Measurements from ENCODE around the gene TMEM171.

Gene TMEM171

GRCh38 chr5:73120222-73121118 is at the start of gene TMEM171:
Gene TMEM171, plus strand, starts transcription at chr5:73120575. Its CDS starts 2,799 bp downstream, at chr5:73123374.
- no peak for DNase-seq (ENCODE audit: low read depth in 4 of 4, low spot score in 1 of 4)

- DNase-seq (ENCODE audit: low read depth in 4 of 4, low spot score in 1 of 4), result no peak
Observed at GRCh38 chr5:73081093-73081492, 39.3 kb upstream of the TMEM171 start.

- no peak for DNase-seq (ENCODE audit: low read depth in 4 of 4, low spot score in 1 of 4)
Observed at GRCh38 chr5:73088026-73088425, 32.3 kb upstream of the TMEM171 start.

- DNase-seq (ENCODE audit: low read depth in 4 of 4, low spot score in 1 of 4), result peak in 1 of 4 experiments; percentile 8
Observed at GRCh38 chr5:73093943-73094342, 26.4 kb upstream of the TMEM171 start.

- no peak for DNase-seq (ENCODE audit: low read depth in 4 of 4, low spot score in 1 of 4)
Observed at GRCh38 chr5:73094415-73094814, 26.0 kb upstream of the TMEM171 start.

GRCh38 chr5:73095564-73096238 is 24.7 kb upstream of the TMEM171 start:
- no peak for DNase-seq (ENCODE audit: low read depth in 4 of 4, low spot score in 1 of 4)

GRCh38 chr5:73096239-73096575 is 24.2 kb upstream of the TMEM171 start:
- no peak for DNase-seq (ENCODE audit: low read depth in 4 of 4, low spot score in 1 of 4)

GRCh38 chr5:73097740-73098139 is 22.6 kb upstream of the TMEM171 start:
- DNase-seq (ENCODE audit: low read depth in 4 of 4, low spot score in 1 of 4), result no peak

GRCh38 chr5:73100109-73100508 is 20.3 kb upstream of the TMEM171 start:
- DNase-seq (ENCODE audit: low read depth in 4 of 4, low spot score in 1 of 4), result no peak

- DNase-seq (ENCODE audit: low read depth in 4 of 4, low spot score in 1 of 4), result no peak
Observed at GRCh38 chr5:73103870-73104299, 16.5 kb upstream of the TMEM171 start.

GRCh38 chr5:73104326-73104725 is 16.0 kb upstream of the TMEM171 start:
- DNase-seq (ENCODE audit: low read depth in 4 of 4, low spot score in 1 of 4), result no peak

- no peak for DNase-seq (ENCODE audit: low read depth in 4 of 4, low spot score in 1 of 4)
Observed at GRCh38 chr5:73106335-73106734, 14.0 kb upstream of the TMEM171 start.

GRCh38 chr5:73110190-73110589 is 10.2 kb upstream of the TMEM171 start:
- DNase-seq (ENCODE audit: low read depth in 4 of 4, low spot score in 1 of 4), result no peak

- no peak for DNase-seq (ENCODE audit: low read depth in 4 of 4, low spot score in 1 of 4)
Observed at GRCh38 chr5:73111536-73111935, 8.8 kb upstream of the TMEM171 start.

GRCh38 chr5:73112359-73112758 is 8.0 kb upstream of the TMEM171 start:
- no peak for DNase-seq (ENCODE audit: low read depth in 4 of 4, low spot score in 1 of 4)

GRCh38 chr5:73114044-73114688 is 6.2 kb upstream of the TMEM171 start:
- DNase-seq (ENCODE audit: low read depth in 4 of 4, low spot score in 1 of 4), result no peak

- no peak for DNase-seq (ENCODE audit: low read depth in 4 of 4, low spot score in 1 of 4)
Observed at GRCh38 chr5:73115399-73116051, 4.8 kb upstream of the TMEM171 start.

GRCh38 chr5:73116506-73116905 is 3.9 kb upstream of the TMEM171 start:
- DNase-seq (ENCODE audit: low read depth in 4 of 4, low spot score in 1 of 4), result no peak

- DNase-seq (ENCODE audit: low read depth in 4 of 4, low spot score in 1 of 4), result no peak
Observed at GRCh38 chr5:73117088-73117740, 3.2 kb upstream of the TMEM171 start.

- DNase-seq (ENCODE audit: low read depth in 4 of 4, low spot score in 1 of 4), result no peak
Observed at GRCh38 chr5:73118391-73118973, 1.9 kb upstream of the TMEM171 start.

Data from stimulated activated CD4-positive, alpha-beta T cell treated with anti-CD3 and anti-CD28 coated beads, Interleukin-1b, Interleukin-23, amount 100 ng/mL, for 24 hours (primary cell).